ENCODE measurements around the gene MFSD2A. TPM values are rescaled to one million over a fixed set of nuclear protein-coding genes. Genes with fewer than 3 reads are reported as not detected.
"Not testable (repeated sequence)": the region's sequence is repeated elsewhere in the genome, so short reads cannot be mapped to it uniquely, and the experiment has no call there.

Gene MFSD2A
- 6.6 TPM for polyA plus RNA-seq (2013, experiment 1 of 2; ENCODE audit: insufficient read length)
- 2.5 TPM for polyA plus RNA-seq (2013, experiment 2 of 2; ENCODE audit: insufficient read length)

DNA sequence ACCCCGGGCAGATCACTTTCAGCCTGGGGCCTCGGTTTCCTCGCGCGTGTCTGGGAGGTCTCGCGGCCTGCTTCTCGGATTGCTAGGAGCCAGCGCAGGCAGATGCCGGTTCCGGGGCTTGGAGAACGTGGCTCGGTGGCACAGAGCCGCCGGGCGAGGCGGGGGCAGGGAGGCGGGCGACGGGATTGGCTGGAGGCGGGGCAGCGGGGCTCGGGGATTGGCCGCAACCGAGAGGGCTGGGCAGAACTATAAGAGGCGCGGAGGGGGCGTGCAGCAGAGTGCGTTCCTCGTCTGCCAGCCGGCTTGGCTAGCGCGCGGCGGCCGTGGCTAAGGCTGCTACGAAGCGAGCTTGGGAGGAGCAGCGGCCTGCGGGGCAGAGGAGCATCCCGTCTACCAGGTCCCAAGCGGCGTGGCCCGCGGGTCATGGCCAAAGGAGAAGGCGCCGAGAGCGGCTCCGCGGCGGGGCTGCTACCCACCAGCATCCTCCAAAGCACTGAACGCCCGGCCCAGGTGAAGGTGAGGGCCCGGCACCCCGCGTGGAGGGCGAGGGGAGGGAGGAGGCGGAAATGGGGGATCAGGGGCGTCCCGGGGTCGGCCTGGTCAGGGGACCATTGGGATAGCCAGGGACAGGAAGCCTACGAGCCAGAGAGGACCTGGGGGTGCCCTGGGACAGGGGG, at the start of gene MFSD2A:
TSS of gene MFSD2A (plus strand) at position 276 of the 677 bp plus-strand sequence. CDS start at position 424, 148 bp downstream.
- DNase-seq: peak; percentile 92

DNA sequence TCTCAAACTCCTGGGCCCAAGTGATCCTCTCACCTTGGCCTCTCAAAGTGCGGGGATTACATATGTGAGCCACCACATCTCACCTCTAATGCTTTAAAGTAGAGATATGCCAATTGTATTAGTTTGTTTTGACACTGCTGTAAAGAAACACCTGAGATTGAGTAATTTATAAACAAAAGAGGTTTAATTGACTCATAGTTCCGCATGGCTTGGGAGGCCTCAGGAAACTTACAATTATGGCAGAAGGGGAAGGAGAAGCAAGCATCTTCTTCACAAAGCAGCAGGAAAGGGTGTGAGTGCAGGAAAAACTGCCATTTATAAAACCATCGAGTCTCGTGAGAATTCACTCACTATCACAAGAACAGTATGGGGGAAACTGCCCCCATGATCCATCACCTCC, 49.8 kb upstream of the MFSD2A start:
- no peak for DNase-seq

DNA sequence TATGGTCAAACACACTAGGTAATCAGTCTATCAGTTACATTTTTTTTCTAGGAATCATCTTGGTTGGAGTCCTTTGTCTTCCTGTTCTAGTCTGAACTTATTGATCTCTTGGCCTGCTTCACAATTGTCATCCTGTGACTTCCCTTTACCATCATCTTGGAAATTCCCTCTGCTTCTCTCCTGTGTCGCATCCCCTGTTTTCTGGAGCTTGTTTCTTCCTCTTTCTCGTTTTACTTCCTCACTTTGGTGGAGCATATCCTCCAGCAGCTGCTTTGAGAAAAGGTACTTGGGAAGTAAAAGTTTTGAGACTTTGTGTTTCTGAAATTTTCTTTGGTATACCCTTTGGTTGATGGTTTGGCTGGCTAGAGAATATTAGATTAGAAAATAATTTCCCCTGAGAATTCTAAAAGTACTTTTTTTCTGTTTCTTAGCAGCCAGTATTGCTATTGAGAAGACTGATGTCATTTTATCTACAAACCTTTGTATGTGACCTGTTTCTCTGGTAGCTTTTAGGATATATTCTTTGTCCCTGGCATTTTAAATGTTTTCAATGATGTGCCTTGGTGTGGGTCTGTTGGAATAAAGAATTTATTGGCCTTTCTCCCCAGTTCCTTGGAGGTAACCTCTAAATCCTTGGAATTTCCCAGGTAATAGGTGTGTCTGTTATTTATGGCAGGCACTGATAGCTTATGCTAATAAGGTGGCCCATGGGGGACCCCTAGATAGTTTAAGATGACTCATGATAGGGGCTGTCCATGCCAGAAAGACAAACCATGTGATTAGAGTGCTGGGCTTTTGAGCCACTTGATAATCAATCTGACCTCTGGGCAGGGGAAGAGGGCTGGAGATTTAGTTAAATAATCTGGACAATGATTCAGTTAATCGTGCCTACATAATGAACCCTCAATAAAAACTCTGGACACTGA, 47.2 kb upstream of the MFSD2A start:
- no peak for DNase-seq

DNA sequence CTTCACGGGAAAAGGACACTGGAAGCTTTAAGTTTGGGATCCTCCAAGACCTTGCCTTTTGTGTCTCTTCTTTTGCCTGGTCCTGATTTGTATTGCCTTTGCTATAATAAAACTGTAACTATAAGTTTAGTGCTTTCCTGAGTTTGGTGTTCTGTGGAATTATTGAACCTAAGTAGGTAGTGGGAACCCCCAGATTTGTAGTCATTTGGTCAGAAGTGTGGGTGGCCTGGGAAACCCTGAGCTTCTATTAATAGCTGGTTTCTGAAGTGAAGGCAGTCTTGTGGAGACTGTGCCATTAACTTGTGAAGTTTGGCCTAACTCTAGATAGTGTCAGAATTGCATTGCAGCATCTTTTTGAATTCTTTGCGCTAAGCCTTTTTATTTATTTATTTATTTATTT, 46.4 kb upstream of the MFSD2A start:
- DNase-seq: no peak

DNA sequence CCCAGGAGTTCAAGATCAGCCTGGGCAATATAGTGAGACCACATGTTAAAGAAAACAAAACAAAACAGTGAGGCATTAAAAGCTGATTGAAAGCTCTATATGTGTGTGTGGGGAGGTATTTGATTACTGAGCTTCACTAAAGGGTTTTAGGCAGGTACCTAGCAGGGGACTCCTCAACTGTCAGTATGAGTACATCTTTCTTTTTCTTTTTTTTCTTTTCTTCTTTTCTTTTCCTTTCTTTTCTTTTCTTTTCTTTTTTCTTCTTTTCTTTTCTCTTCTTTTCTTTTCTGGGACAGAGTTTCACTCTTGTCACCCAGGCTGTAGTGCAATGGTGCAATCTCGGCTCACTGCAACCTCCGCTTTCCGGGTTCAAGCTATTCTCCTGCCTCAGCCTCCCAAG, 44.7 kb upstream of the MFSD2A start:
- no peak for DNase-seq

DNA sequence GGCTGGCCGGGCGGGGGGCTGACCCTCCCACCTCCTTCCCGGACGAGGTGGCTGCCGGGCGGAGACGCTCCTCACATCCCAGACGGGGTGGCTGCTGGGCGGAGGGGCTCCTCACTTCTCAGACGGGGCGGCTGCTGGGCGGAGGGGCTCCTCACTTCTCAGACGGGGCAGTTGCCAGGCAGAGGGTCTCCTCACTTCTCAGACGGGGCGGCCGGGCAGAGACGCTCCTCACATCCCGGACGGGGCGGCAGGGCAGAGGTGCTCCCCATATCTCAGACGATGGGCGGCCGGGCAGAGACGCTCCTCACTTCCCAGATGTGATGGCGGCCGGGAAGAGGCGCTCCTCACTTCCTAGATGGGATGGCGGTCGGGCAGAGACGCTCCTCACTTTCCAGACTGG, 41.8 kb upstream of the MFSD2A start:
- DNase-seq: not testable (repeated sequence)

DNA sequence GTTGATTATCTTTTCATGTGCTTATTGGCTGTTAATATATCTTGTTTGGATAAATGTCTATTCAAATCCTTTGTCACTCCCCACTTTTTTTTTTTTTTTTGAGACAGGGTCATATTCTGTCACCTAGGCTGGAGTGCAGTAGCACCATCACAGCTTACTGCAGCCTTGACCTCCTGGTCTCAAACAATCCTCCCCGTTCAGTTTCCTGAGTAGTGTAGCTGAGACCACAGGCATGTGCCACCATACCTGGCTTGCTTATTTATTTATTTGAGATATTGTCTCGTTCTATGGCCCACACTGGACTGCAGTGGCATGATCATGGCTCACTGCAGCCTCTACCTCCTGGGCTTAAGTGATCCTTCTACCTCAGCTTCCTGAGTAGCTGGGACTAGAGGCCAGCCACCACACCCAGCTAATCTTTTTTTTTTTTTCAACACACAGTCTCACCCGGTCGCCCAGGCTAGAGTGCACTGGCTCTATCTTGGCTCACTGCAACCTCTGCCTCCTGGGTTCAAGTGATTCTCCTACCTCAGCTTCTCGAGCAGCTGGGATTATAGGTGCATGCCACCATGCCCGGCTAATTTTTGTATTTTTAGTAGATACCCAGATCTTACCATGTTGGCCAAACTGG, 39.3 kb upstream of the MFSD2A start:
- DNase-seq: no peak

DNA sequence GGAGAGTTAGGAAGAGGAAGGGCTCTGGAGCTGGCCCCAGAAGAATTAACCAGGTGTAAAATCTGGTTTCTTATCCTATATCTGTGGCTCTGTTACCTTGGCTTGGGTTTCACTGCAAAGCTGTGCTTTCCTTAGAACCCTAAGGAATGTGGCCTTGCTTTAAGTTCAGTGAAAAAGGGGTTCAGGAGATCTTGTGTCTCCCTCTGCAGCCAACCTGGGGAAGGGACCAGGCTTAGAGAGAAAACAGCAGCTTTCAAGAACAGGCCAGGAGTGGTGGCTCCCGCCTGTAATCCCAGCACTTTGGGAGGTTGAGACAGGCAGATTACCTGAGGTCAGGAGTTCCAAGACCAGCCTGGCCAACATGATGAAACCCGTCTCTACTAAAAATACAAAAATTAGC, 37.1 kb upstream of the MFSD2A start:
- no peak for DNase-seq

DNA sequence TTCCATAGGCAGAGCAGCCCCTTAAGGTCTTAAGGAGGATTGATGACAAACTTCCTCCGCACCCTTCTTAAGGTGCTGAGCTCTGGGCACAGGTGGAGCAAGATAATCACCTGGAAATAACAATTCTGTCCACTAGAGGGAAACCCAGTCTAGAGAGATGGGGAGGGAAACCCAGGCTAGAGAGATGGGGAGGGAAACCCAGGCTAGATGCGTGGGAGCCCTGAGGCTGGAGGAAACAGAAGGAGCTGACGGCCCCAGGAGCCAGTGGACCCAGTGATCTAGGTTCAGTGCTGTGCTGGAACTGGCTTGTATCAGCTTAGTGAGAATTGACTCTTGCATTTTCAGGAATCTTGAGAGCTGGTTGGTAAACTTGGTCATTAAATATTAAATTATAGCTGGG, 35.4 kb upstream of the MFSD2A start:
- peak; percentile 39 for DNase-seq

DNA sequence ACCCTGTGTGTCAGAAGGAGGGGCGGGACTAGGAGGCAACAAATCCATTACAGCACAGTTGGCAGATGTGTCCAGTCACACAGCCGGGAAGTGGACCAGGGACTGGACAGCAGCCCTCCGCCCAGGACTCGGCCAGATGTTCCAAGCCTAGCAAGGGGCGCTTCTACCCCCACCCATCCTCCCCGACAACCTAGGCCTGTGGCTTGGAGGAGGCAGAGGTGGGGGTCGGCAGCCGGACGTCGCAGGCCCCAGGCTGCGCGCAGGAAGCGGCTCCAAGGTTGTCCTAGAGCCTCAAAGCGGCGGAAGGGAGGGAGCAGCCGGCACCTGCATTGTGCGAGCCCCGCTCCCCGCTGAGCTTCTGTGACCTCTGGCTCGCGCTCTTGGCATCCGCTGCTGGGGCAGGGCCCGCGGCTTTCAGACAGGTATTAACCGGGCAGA, 32.7 kb upstream of the MFSD2A start:
- DNase-seq: no peak

DNA sequence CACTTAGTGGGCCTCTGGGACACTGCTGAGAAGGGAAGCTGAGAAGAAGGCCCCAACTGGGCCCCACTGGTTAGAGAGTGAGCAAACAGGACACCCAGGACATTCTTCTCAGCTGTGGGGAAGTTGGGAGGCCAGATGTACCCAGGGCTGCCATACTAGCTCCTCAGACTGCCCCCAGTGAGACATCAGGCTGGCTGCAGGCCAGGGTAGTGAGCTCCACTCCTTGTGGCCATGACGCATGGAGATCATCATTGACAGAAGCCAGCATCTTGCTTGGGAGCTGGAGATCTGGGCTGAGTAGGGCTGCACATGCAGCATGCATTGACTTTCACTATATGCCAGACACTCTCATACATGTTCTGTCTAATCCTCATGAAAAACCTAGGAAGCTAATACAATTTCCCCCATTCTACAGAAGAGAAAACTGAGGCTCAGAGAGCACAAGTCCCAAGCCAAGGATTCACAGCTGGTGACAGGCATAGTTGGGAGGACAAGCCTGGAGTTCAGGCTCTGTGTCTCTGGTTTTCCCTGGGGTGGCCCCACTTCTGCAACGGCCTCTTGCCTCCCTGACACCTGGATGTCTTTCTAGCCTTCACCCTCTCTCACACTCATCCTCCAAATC, 29.1 kb upstream of the MFSD2A start:
- peak; percentile 30 for DNase-seq

DNA sequence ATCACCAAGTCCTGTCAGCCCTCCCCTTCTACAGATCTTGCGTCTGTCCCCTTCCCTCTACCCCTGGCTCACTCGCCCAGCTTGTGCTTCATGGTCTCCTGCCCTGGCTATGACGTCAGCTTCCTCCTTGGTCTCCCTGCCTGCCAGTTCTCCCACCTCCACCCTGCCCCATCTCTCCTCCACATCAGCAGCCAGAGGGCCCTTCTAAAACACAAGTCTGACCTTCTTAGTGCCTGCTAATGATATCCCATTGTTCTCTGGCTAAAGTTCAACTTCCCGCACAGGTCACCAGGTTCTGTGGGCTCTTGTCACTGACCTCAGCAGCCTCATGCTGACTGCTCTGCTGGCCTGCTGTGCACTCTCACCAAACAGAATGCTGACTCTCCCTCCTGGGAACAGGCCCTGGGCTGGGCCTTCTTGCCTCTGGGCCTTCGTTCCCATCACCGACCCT, 28.6 kb upstream of the MFSD2A start:
- DNase-seq: peak; percentile 13

DNA sequence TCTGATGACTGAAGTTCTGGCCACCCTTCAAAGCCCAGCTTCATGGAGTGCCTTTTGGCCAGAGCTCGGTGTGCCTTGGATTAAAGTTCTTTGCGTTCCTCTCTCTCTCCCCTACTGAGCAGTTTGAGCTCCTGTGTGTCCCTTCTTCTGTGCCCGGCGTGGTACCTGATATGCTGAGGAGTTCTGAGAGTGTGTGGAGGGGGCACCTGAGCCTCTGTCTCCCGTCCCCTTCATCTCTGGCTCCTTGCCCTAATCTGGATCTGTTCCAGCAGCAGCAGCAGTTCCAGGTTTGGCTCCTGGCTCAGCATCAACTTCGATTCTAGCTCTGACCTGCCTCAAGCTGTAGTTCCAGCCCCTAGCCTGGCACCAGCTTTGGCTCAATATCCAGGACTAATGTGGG, 28.1 kb upstream of the MFSD2A start:
- no peak for DNase-seq

DNA sequence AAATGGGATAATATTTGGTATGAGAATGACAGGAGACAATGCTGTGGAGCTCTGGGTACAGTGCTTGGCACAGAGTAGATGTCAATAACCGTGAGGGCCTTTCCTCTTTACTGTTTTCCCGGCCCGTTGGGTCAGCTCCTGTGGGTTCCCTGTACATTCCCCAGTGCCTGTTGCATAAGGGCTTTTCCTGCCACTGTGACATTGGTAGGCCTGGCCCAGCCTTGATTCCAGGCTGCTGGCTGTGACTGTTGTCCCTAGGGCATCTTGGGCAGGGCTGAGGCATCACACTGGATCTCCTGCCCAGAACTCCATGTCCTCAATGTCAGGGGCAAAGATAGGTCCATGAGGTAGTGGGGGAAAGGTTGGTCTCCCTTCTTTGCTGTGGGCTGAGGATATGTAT, 27.4 kb upstream of the MFSD2A start:
- no peak for DNase-seq

DNA sequence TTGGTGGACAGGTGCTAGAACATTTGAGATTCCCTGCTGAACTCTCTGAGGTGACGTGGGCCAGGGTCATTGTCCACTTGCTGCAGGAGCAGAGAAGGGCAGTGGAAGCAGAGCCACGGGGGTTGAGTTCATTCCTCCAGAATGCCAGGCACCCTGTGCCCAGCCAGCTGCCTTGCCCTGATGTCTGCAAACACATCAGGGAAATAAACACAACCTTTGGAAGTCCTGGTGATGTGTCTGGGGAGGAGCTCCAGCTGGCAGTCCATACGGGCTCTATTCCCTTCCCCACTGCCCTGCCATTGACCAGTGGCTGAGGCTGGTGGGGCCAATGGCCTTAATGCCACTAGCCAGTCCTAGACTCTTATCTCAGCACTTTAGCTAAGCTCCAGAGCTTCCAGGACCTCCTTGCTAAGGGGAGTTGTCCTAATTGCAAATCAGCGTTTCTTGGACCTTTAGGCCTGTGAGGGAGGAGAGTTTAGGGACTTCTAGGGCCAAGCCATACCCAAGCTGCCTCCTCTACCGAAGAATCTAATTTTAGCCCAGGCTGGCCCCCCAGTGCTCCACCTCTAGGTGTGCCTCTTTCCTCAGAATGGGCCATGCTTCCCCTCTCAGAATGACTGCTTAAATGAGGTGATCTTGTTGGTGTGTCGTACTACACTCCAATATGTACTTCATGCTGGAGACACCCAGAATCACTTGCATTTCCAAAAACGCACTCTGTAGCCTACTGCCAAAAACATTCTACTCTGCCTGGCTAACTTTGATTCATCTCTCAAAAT, 25.9 kb upstream of the MFSD2A start:
- no peak for DNase-seq

DNA sequence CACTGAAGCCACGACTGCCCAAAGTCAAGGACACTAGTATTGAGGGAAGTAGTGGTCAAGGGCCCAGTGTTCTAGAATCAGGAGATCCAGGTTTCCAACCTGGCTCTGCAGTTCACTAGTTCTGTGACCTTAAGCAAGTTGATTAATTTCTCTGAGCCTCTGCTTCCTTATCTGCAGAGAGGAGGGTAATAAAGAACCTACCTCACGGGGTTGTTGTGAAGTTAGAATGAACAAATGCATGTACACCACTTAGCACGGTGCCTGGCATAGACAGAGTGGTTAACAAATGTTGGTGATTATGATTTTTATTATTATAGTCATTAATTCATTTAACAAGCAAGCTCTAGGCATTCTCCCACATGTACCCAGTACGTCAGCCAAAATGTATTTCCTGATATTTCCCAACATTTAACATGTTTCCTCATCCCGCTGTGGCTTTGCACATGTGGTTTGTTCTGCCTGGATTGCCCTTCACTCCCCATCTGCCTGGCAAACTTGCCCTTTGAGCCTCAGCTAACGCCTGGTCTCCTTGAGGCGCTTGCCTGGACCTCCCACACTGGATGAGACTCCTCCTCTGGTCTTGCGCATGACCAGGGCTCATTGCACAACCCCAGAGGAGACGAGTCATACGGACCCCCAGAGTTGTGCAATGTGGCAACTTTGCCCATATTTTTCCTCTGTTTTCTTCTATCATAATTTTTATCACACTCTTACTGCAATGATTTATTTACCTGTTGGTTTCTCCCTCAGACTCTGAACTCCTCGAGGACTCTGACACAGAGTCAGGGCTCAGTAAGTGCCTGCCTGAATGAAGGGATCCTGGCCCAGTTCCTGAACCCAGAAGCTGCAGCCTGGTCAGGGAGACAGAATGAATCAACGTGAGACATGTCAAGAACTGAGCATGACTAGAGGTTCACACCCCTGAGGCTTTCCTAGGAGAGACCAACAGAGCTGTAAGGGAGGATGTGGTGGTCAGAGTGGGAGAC, 20.7 kb upstream of the MFSD2A start:
- DNase-seq: peak; percentile 59

DNA sequence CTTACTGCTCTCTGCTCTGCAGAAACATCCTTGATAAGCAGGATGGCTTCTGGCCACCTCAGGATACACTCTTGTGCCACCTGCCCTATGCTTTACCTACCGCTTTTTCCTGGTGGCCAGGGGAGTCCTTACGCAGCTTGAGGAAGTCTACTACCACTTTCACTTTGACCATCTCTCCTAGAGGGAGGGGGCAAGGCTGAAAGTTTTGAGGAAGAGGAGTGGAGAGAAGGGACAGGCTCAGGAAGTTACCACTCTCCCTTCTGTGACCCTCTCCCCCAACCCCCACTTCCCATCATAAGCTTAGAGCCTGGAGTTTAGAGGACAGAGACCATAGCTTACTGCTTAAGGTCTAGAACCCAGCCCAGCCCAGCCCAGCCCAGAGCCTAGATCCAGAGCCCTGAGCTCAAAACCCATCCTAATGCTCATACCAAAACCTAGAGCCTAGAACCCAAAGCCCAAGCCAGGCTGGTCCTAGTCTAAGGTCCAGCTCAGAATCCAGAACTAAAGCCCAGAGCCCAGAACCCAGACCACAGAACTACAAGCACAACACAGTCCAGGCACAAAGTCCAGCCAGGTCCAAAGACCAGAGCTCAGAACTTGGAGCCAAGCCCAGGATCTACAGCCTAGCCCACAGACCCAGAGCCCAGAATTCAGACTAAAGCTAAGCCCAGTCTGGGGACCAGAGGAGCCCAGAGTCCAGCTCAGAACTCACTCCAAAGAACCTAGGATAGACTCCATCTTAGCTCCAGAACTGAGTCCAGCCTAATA, 18.0 kb upstream of the MFSD2A start:
- no peak for DNase-seq

DNA sequence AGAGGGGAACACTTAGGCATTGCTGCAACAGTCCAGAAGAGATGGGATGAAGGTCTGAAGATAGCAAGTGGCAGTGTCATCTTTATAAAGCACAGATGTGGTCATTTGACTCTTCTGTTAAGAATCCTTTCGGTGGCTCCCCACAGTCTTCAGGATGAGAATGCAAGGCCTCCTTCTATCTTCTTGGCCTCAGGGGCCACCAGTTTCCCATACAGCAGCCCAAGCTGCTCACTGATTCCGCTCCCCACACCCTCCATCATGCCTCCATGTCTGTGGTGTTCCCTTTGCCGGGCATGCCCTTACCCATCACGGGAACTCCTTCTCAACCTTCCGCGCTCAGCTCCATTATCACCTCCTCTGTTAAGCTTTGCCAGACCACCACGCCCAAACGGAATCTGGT, 16.1 kb upstream of the MFSD2A start:
- DNase-seq: no peak

DNA sequence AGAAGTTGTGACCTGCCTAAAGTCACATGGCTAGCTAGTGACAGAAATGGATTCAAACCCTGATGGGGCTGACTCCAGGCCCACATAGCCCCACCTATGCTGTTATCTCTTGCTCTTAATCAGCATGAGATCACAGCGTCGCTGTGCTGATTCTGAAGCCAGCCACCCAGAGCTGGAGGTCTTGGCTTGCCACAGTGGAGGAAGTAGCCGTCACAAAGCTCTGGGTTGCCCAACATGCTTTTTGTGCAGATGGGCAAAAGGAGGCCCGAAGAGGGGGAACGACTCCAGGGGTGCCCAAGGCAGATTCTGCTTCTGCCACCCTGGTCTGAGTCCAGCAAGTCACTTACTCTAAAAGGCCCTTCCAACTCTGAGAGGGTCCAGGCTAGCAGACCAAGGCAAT, 14.7 kb upstream of the MFSD2A start:
- no peak for DNase-seq
